GM18505 (cell line): Measurements from ENCODE around the gene INPP5A.

ENCODE experiments used
- ATAC-seq: cut with Tn5 transposase; IDR thresholded peaks from one replicate; pipeline ENCODE4 v1.9.1; 2021; ENCODE audit not compliant: unreplicated experiment
- POLR2A ChIP-seq: IDR thresholded peaks from 4 replicates; pipeline ENCODE4 v1.6.1; 2011; ENCODE audit warnings: borderline replicate concordance; ENCODE audit not compliant: insufficient read depth, insufficient read length; ENCODE audit errors: extremely low read depth

INPP5A gene

DNA sequence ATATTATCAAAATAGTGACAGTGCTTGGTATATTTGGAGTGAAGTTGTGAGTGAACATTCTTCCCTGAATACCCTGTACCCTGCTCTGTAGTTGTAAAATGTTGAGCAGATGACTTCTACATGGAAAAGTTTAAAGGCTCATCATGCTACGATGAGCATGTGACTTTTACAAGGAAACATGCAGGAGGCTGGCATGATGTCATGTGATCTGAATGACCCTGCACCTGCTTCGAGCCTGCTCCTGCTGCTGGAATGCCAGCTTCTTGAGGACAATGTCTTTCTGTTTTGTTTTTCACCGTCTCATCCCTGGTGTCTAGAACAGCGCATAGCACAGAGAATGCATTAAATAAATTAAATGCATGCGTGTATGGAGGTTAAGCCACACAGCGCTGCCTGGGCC is 5.4 kb upstream of the INPP5A start:
- no peak for ATAC-seq
- no peak for TF ChIP-seq POLR2A

DNA sequence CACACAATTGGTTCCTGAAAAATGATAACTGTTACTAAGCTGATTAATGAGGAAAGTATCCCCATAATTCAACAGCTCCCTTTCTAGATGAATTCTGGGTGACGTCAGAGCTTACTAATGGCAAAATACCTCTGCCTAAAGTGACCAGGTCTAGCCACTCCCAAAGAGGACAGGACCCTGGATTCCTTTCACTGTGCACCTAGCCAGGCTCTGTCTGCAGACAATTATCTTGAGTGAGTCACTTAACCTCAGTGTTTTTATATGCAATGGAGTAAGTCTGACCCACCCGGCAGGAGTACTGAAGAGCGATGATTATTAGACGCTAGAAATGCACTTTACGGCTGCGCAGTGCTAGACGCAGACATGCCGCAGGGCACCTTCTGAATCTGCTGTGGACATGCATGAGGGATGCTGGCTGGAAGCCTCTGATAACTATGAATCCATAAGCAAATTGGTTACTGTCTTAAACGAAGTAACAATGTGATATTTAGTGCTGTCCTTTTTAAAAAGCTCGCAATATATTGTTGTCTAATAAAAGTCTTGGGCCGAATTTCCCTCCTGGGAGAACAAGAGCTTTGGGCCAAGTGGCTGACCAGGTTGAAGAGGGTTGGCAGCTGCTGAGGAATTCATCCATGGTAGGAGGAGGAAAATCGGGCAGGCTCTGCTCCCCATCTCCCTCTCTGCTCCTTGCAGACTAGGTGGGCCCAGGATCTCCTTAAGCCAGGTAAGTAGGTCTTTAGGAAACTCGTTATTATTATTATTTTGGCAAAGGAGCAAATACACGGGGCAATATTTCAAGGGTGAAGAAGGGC is 4.6 kb upstream of the INPP5A start:
- no peak for ATAC-seq
- TF ChIP-seq POLR2A = no peak

DNA sequence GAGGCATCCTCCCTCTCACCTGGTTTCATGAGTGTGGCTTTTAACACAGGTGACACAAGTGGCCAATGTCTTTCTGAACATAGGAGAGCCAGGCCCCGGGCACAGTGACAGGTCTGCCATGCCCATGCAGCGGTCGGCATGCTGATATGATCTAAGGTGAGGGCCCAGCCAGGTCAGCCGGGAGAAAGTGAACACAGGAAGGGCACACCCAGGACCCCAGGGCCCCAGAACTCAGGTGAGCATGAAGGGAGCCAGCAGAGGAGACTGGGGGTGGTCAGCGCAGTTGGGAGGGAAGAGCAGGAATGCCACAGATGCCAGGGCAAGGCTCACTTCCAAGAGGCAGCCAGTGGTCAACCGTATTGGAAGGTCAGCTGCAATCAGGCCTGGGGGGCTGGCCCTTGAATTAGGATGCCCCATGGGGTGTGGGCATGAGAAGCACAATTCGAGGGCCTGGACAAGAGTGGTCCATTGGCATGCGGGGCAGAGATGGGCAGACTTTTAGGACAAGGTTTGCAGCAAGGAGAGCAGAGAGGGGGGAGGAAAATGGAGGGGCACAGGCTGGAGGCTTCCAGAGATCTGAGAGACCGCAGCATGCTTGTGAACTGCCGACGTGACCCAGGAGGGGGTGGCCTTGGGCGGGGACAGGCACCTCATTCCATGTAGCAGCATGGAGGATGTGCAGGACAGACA is 3.9 kb upstream of the INPP5A start:
- ATAC-seq = no peak

DNA sequence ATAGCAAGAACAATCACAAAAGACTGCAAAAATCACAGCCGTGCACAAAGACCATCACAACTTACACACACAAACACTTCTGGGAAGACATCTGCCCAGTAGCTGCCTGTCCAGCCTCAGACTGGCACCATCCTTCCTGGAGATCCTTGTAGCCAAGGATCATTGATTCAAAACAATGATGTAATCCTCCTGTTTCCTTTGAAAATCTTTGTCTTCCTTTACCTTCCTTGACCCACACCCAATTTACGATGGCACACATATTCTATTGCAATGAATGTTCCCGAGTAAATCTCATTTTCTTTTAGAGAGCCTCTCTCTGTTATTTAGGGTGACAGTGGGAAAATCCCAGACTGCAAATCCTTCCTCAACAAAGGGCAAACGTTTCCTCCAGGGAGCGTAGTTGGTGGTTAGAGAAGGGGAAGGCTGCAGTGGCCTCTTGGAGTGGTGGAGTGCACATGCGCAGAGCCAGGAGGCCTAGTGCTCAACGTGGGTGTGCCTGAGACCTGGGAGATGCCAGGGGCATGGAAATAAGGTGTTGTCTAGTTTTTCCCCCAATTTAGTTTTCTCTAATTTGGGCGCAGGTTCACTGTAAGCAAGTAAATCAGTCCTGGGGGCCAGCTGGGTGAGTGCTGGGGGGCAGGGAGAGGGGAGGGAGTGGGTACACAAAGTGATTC is 3.1 kb upstream of the INPP5A start:
- no peak for TF ChIP-seq POLR2A
- no peak for ATAC-seq

More for the DNA sequence above, 3.9 kb upstream of the INPP5A start:
- no peak for TF ChIP-seq POLR2A

DNA sequence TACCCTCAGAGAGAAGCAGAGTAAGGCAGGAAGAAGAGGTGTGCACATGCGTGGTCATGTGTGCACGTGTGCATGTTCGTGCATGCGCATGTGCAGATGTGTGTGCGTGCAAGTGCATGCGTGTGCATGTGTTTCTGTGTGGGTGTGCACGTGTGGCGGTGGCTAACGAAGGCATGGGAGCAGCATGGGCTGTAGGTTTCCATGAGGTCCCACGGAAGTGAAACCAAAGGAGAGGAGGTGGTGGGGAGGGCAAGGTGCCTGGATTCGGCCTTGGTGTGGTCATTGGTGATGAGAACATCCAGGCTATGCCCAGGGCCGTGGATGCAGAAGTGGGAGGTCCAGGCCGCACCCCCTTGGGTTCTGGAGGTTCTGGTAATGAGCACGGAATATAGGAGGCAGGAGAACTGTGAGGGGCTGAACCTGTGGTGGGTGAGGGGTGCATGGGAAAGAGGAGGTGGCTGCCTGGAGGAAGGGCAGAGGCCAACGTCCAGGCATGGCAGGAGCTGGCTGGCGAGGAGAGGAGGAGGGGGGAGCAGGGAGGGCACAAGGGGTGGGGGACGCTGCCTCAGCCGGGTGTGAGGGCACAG is 2.4 kb upstream of the INPP5A start:
- ATAC-seq = no peak
- TF ChIP-seq POLR2A = no peak

DNA sequence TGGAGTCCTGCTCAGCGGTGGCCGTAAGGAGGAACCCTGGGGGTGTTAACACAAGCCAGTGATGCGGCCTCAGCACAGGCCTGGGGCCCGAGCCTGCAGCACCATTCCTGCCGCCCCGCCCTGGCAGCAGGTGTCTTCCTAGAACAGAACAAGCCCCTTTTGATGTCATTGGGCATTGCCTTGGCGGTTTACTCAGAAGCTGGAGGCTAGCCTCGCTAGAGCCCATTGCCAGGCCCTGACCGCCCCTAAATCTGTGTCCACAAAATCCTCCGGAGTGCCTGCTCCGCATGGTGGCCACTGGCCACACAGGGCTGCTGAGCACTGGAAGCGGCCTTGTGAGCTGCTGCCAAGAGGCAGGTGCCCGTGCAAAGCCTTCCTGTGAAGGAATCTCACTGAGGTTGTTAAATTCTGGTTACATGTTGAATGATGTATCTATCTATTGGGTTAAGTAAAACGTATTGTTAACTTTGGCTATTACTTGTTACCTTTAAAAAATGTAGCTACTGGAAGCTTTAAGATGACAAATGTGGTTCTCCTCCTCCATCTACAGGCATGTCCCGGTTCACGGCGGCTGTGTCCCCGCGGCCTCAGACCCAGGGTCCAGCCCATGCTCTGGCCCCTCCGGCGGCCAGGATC is 1.2 kb upstream of the INPP5A start:
- peak; percentile 4 for ATAC-seq
- no peak for TF ChIP-seq POLR2A

DNA sequence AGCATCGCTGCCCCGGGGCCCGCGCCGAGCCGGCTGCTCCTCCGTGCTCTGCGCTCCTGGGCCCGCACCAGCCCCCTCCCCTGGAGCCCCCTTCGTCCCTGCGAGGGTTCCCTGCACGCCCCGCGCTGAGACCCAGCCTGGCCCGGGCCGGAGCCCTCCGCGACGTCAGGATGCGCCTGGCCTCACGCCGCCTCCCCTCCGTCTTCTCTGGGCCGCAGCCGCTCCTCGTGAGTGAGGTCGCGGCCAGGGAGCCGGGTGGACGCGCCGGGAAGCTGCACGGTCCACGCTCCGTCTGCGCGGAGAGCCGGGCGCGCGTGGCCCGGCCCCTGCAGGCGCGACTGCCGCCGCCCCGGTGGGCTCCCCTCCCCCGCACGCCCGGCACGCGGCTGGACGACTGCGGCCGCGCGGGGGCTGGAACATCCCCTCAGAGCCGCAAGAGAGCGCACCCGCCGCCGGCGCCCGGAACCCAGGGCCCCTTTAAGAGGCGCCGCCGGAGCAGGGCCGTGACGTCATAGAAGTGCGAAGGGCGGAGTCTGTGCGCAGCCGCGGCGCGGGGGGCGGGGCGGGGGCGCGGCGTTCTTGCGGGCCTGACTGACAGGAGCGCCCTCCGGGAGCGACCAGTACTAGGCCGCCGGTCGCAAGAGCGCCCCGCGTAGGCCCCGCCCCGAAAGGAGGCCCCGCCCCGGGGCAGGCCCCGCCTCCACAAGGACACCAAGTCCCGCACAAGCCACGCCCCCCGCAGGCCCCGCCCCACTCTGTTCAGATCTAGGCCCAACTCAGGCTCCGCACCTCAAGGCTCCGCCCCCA is 507 bp upstream of the INPP5A start:
- TF ChIP-seq POLR2A = peak; percentile 26
- ATAC-seq = peak; percentile 79

DNA sequence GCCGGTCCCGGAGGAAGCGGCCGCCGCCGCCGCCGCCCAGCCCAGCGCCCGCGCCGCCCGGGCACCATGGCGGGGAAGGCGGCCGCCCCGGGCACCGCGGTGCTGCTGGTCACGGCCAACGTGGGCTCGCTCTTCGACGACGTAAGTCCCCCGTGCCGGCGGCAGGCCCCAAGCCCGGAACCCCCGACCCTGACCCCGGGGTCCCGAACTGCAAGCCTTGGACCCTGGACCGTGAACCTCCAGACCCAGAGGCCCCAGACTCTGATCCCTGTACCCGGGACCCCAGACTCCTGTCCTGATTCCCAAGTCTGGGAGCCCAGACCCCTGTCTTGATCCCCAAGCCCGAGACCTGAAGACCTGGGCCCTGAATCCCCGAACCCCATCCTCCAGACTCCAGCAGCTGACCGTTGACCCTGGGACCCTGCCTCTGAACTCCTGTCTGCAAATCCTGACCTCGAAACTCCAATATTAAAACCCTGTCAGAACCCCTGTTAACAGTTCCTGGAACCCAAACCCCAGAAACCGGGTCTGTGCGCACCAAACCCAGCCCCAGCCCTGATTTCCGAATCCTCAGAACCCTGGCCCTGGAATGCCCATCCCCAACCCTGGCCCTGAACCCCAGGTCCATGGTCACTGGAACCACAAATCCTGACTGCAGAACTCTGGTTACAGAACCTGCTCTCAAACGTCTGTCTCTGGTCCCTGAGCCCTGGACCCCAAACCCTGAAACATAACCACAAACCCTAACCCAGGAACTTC is 623 bp downstream of the INPP5A start:
- TF ChIP-seq POLR2A = no peak
- no peak for ATAC-seq

DNA sequence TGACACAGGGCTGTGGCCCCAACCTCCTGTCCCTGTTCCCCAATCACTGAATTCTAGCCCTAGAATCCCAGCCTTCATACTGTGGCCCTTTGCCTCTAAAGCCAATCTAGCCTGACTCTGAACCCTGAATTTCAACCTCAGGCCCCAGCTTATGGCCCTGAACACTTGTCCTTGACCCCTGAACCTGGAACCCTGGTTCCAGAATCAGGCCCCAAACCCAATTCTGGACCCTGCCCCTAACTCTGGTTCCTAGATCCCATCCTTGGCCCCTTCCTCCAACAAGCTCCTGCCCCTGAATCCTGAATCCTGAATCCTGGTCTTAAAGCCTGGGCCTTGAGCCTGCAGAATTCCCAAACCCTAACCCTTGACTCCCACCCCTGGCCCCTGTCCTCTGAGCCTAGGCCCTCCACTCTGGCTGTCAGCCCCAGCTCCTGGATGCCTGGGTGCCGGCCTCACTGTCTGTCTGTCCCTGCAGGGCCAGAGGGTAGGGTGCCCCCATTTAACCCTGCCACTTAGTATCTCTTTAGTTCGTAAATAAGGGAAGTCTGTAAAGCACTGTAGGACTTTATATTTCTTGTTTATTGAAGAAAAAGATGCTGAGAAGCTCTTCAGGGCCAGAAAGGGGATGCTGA is 1.3 kb downstream of the INPP5A start:
- no peak for ATAC-seq
- no peak for TF ChIP-seq POLR2A

DNA sequence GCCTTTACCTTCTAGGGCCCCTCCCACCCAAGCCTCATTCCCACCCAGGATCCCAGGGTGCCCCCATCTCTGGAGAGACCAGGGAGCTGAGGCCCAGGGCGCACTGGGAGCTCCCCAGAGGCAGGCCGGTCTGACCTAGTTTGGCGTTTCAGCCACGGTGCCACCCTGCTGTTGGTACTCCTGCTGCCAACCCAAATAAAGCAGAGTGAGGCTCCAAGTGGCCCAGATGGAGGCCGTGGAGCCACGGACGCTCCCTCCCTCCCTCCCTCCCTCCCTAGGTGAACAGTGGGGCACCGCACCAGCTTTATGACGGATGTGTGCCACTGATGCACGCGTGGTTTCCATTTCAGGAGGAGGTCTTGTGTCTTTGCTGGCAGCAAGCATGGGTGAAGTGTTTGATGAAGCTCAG is 1.8 kb downstream of the INPP5A start:
- ATAC-seq = no peak

DNA sequence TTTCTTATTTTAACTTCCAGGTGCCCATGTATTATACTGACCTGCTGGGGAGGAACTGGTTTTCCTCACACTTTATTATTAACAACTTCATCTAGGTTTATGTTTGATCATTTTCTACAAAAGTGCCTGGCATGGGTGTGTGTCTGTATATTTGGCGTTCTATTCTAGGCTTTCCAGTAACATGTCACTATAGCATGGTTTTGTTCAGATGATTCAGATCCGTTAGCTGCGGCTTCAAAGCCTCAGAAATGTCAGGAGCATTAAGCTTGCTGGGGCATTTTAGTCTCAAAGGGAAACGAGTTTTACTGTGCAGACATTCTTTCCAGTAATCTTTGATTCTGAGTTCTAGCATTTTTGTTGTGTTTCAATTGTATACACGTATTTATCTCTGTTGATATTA is 2.3 kb downstream of the INPP5A start:
- ATAC-seq = no peak
- TF ChIP-seq POLR2A = no peak

More for the DNA sequence above, 1.8 kb downstream of the INPP5A start:
- no peak for TF ChIP-seq POLR2A
